ENCODE results near the gene ALX1. TPM values are rescaled to one million over a fixed set of nuclear protein-coding genes. Genes with fewer than 3 reads are reported as not detected.
"Not testable (repeated sequence)": the region's sequence is repeated elsewhere in the genome, so short reads cannot be mapped to it uniquely, and the experiment has no call there.

Gene ALX1
- total RNA-seq, 1 donor from 2014 or later: 4.6 TPM

DNA sequence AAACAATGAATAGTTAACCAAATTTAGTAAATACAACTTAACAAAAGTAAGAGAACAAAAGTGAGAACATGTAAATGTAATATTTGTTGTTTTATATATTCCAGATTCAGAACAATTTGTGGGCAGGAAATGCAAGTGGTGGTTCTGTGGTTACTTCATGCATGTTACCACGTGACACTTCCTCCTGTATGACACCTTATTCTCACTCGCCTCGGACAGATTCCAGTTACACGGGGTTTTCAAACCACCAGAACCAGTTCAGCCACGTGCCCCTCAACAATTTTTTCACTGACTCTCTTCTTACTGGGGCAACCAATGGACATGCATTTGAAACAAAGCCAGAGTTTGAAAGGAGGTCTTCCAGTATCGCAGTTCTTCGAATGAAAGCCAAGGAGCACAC is 21.0 kb downstream of the ALX1 start:
- no peak for DNase-seq (ENCODE audit: low spot score)

DNA sequence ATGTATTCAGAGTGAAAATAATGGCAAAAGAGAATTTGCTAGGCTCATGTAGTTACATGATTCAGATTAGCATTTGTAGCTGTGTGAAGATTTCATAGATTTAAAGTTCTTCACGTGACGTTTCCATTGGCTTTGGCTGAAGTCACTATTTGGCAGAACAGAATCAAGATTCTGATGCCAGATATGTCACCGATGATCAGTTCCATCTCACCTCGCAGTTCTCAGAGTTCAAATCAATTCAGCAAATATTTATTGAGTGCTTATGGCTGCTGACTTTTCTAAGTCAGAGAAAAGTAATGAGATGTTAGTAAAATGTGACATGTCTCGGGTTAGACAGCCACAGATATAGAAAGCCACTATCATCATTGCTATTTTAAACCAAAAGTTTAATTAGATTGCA is 28.4 kb downstream of the ALX1 start:
- no peak for DNase-seq (ENCODE audit: low spot score)

DNA sequence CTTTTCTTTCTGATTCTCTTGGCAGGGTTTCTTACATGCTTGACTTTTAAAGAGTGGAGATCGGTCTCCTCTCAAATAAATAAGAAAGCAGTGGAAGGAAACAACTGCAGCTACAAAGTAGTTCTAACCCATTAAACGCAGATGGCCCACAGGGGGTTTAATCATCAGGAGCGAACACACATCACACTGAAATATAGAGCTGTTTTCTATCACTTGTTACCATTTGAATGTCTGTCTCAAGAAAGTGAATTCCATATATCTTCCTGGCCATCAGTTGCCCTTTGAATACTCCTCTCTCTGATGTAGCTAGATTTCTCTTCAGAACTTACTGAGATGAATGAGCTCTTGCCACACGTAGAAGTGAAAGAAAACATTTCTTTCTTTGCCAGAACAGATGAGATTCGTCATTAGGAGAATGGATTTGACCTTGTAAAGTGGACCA is 29.1 kb downstream of the ALX1 start:
- no peak for DNase-seq (ENCODE audit: low spot score)

DNA sequence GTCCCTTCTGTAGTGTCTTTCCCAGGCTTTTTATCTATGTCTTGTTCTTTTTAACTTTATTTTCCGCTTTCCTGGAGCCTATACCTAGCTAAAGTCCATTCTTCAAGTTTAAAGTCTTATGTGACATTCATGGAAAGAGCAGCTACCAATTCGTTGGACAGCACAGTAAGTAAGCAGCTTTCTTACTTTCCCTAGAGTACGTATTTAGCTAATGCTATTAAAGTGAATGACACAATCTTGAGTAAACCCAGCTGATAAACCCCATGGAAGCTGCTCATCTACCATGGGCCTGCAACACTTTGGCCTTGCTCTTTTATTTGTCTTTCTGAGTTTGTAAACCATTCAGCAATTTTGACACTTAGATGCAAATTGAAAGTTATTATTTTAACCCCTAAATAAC is 30.0 kb downstream of the ALX1 start:
- peak; percentile 11 for DNase-seq (ENCODE audit: low spot score)

DNA sequence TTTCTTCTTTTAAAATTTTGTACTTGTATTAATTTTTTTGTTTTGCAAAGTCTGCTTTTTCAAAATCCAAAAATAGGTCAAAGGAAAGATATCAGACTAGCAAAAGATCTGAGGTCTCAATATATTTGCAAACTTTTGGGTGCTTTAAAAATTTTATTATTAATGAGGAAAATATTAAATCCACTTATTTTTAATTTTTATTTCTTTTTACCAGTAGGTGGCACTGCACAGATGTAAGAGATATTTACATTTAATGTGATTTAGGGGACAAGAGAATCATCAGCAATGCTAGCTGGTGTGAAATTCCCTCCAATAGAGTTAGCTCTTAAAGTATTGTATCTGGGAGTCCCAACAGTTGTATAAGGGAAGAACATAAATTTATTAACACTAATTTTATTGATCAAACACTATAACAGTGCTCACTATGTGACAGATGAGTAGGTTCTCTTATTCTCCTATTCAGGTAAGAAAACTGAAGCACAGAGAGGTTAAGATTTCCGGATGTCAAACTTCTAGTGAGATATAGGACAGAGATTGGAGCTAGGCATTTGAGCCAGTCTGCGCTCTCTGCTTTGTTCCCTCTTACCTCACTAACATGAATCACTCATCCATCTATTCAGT is 30.5 kb downstream of the ALX1 start:
- no peak for DNase-seq (ENCODE audit: low spot score)

DNA sequence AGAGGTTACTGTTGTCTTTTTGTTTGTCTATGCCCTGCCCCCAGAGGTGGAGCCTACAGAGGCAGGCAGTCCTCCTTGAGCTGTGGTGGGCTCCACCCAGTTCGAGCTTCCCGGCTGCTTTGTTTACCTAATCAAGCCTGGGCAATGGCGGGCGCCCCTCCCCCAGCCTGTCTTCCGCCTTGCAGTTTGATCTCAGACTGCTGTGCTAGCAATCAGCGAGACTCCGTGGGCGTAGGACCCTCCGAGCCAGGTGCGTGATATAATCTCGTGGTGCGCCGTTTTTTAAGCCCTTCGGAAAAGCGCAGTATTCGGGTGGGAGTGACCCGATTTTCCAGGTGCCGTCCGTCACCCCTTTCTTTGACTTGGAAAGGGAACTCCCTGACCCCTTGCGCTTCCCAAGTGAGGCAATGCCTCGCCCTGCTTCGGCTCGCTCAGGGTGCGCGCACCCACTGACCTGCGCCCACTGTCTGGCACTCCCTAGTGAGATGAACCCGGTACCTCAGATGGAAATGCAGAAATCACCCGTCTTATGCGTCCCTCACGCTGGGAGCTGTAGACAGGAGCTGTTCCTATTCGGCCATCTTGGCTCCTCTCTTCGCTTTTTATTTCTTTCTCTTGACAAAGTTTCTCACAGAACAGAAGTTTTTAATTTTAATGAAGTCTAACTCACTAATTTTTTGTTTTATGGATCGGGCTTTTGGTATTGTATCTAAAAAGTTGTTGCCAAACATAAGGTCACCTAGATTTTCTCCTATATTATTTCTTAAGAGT is 38.0 kb downstream of the ALX1 start:
- not testable (repeated sequence) for DNase-seq (ENCODE audit: low spot score)

DNA sequence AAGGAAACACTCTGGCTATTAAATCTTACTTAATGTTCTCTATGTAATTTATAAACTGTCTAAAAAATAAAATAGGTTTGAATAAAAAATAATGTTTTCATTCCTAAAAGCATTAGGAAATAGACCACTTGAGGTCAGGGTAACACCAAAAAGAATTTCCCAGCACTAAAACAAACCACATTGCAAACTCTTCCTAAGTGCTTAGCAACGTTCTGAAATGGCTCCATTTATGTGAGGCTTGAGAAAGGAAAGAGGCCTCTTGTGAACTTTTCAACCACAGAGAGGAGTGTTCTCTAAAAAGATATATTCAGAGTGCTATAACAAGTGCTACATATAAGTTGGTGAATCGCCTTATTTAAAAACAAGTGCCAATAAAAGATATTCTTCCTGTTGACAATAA is 42.7 kb downstream of the ALX1 start:
- no peak for DNase-seq (ENCODE audit: low spot score)

DNA sequence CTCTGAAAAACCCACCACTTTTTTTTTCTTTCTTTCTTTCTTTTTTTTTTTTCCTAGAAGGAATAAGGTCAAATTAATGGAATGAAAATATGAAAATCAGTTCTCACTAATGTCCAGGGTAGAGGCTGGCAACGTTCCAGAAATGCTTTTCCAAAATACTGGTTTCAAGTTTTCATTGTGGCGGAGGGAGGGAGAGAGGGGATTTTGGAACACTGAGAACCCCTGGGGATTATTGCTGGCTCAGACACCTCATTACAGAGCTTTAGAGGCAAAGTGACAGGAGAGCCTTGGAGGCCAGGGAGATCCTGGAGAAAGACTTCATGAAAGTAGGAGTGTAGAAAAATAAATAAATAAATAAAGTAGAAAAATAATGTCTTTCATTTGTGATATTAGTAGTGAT is 45.4 kb downstream of the ALX1 start:
- DNase-seq (ENCODE audit: low spot score): no peak

DNA sequence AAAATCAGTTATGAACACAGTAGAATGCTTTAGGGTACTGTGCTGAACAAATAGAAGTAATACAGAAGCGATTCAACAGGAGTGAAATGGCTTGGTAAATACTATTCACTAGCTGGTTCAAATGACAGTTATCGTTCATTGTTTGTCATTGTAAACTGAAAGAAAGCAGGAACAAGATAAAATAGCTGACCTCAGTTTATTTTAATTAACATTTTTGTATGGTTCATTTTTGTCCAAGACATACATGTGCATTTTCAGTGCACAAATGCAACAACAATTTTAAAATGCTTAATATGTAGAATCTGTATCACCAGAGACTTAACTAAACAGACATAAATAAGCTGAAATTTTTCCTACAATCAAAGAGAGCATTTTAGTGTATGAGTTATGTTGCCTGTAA is 49.9 kb downstream of the ALX1 start:
- no peak for DNase-seq (ENCODE audit: low spot score)

DNA sequence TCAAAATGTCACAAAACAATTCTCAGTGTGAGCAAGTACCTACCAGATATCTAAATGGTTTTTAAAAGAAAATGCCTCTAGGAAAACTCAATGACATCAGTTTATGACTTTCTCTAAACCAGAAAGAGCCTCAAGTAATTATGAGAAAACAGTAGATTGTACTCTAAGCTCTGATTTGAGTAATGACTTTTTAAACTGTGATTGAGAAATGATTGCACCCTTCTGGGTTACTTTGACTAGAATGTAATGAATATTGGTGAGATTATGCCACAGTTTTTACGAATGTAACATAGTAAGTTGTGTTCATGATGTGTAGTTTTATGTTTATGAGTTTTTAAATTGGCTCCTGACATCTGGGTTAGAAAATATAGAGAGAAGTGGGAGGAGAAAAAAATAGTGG is 68.8 kb downstream of the ALX1 start:
- DNase-seq (ENCODE audit: low spot score): no peak

DNA sequence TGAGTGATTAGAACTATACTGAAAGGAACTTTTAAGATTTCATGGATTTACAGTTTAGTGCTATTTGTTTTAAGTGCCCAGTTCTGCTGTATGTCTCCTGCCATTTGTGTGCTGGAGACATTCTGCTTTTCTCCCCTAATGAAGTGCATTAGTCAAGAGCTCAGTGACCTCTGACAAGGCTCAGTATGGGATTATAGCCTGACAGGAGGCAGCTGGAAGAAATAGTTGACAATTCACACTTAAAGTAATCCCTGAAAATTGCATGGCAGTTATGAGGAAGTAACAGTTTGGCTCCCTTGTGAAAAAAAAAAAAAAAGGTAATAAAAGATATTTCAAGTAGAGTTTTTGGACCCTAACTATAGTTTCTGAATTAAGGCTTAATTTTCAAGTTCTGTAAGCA is 70.3 kb downstream of the ALX1 start:
- no peak for DNase-seq (ENCODE audit: low spot score)

Other genes with a start within 250 kb of the ALX1 start
- 3.4 TPM for gene TSPAN19, start 243.9 kb upstream of the ALX1 start, total RNA-seq (ENCODE audit: insufficient read depth, low replicate concordance)
- 30.8 TPM for gene LRRIQ1, start 243.9 kb upstream of the ALX1 start, total RNA-seq (ENCODE audit: insufficient read depth, low replicate concordance)